Common myeloid progenitor, CD34-positive (primary cell): ENCODE data around the gene DDTL.

Source experiments
- CTCF ChIA-PET: fragments of 350-600 bp; sonication (Branson Sonifier 250); formaldehyde crosslinking; loops from one replicate; lab custom pipeline; 2021; ENCODE audit warnings: antibody characterized with exemption; lab: Charles Lee
- POLR2A ChIA-PET: fragments of 350-600 bp; sonication (Branson Sonifier 250); formaldehyde crosslinking; loops from one replicate; lab custom pipeline; 2021; ENCODE audit warnings: antibody characterized with exemption; lab: Charles Lee
- DNase-seq, 3 donors: peaks; one replicate each; pipeline versions ENCODE4 v3.0.0 to v3.0.0-alpha.2; 2013
- H3K27ac ChIP-seq, 2 experiments: 1 replicate in 1 of 2; 2 replicates in 1 of 2; pipeline ENCODE4 v1.7.0; 2013; ENCODE audit warnings: inconsistent platforms in 2 of 2, low read length in 2 of 2, mild to moderate bottlenecking in 2 of 2, low read depth in 1 of 2, moderate library complexity in 1 of 2; ENCODE audit not compliant: severe bottlenecking in 2 of 2, insufficient read depth in 1 of 2, poor library complexity in 1 of 2
- H3K27me3 ChIP-seq, 5 experiments: replicated peaks in 2 of 5; 1 replicate in 3 of 5; 2 replicates in 2 of 5; pipeline versions ENCODE4 v1.6.1 to v1.7.0; 2013; ENCODE audit warnings: low read length in 4 of 5, mild to moderate bottlenecking in 2 of 5, moderate library complexity in 2 of 5, inconsistent platforms in 1 of 5; ENCODE audit not compliant: insufficient read depth in 5 of 5, control insufficient read depth in 4 of 5
- H3K36me3 ChIP-seq, 4 experiments: 1 replicate in 2 of 4; 2 replicates in 2 of 4; pipeline versions ENCODE4 v1.6.1 to v1.7.0; 2013; ENCODE audit warnings: low read length in 3 of 4, control low read depth in 1 of 4, mild to moderate bottlenecking in 1 of 4; ENCODE audit not compliant: control insufficient read depth in 4 of 4, insufficient read depth in 4 of 4
- H3K4me1 ChIP-seq, 4 experiments: 1 replicate in 3 of 4; 2 replicates in 1 of 4; pipeline versions ENCODE4 v1.6.1 to v1.7.1; 2013; ENCODE audit warnings: low read length in 3 of 4, mild to moderate bottlenecking in 3 of 4, control low read depth in 1 of 4, inconsistent platforms in 1 of 4, moderate library complexity in 1 of 4; ENCODE audit not compliant: control insufficient read depth in 4 of 4, insufficient read depth in 4 of 4; ENCODE audit errors: control extremely low read depth in 1 of 4
- H3K4me3 ChIP-seq, 7 experiments: 1 replicate in 4 of 7; 2 replicates in 3 of 7; pipeline versions ENCODE4 v1.5.1 to v1.7.0; 2013; ENCODE audit warnings: mild to moderate bottlenecking in 7 of 7, low read length in 6 of 7, moderate library complexity in 6 of 7, inconsistent platforms in 2 of 7, low read depth in 2 of 7, control low read depth in 1 of 7; ENCODE audit not compliant: insufficient read depth in 4 of 7, control insufficient read depth in 1 of 7; ENCODE audit errors: extremely low read depth in 1 of 7
- H3K9me3 ChIP-seq, 5 experiments: 1 replicate in 4 of 5; 2 replicates in 1 of 5; pipeline versions ENCODE4 v1.6.1 to v1.7.1; 2013; ENCODE audit warnings: low read length in 4 of 5, mild to moderate bottlenecking in 2 of 5, inconsistent platforms in 1 of 5, low read depth in 1 of 5, moderate library complexity in 1 of 5; ENCODE audit not compliant: control insufficient read depth in 4 of 5, insufficient read depth in 2 of 5; ENCODE audit errors: control extremely low read depth in 1 of 5
- WGBS: methylation state at CpG from one replicate; pipeline ENCODE4 v1.1.5; 2013; ENCODE audit not compliant: insufficient coverage; 5-methylcytosine and 5-hydroxymethylcytosine counted together

The DDTL gene

DNA sequence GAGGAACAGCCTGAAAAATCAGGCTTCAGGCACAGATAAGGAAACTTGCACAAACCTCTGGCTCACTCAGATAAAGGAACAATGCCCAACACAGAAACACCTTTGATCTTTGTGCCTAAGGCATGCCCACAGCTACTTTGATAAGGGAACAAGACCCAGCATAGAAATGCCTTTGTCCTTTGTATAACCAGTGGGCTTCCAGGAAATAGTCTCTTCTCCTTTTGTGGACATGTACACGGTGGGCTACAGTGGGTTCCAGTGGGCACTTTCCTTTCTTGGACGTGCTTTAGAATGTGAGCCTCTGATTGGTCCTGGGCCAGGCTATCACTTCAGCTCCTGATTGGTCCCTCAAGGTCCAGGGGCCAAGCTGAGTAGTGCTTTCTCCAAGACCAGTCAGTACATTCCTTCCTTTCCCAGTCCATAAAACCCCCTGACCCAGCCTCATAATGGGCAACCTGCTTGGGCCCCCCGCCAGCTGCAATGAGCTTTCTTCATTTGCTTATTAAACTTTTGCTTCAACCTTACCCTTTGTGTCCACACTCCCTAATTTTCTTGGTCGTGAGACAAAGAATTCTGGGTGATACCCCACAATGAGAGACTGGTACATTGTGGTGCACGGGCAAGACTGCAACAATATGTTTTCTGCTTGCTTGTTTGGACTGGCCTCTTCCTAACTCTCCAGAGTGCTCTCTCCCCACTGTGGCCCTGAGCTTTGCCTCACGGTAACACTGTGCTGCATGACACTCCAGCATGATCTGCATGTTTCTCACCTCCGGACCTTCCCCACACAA is 42.7 kb downstream of the DDTL start:
- no peaks in the 10 kb centered on the region for H3K27me3 ChIP-seq
- H3K9me3 ChIP-seq: no peaks in the 10 kb centered on the region
- H3K36me3 ChIP-seq: no peaks in the 10 kb centered on the region
- H3K4me1 ChIP-seq: peaks cover 3 to 15% (median 14%) of the 10 kb centered on the region in 4 experiments
- no peak overlapping the region for H3K27ac ChIP-seq
- WGBS: 94% methylated on average over 6 of the region's 7 CpGs
- POLR2A ChIA-PET: no interaction called here
- CTCF ChIA-PET: no interaction called here
- peak in 1 of 3 donors; percentile 56 for DNase-seq
- H3K4me3 ChIP-seq: no peak overlapping the region

DNA sequence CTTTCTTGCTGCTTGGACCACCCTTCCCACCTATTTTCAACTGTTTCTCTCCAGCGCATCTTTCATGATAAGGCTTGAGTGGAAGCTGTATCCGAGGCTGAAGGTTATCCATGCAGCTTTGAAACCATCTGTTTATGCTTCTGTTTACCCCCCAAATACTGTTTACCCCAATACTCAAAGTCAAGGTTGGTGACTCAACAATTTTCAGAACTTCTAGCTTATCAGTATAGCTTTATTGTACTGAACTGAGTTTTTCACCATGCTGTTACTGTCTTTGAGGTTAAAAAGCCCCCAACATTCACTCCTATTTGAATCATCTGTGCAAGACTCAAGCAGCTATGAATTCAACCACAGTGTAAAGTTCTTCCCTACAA is 43.3 kb downstream of the DDTL start:
- no peaks in the 10 kb centered on the region for H3K9me3 ChIP-seq
- H3K4me1 ChIP-seq: peaks cover 3 to 15% (median 14%) of the 10 kb centered on the region in 4 experiments
- H3K36me3 ChIP-seq: no peaks in the 10 kb centered on the region
- H3K27me3 ChIP-seq: no peaks in the 10 kb centered on the region
- DNase-seq: no peak
- 100% methylated on average over 2 of the region's 2 CpGs for WGBS
- POLR2A ChIA-PET: no interaction called here
- no peak overlapping the region for H3K27ac ChIP-seq
- no peak overlapping the region for H3K4me3 ChIP-seq
- CTCF ChIA-PET: no interaction called here

DNA sequence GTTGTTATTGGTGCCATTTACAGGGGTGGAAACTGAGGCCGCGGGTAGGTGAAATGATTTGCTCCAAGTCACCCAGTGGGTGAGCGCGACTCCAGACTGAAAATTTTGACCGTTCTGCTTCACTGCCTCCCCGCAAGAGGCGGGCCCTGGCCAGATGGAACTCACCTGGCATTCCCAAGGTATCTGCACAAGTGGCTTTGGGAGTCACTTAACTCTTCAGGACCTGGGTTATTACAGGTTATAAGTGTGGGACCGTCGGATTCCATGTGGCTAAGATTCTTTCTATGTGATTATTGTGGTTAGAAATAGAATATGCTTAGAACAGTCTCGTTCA is 45.0 kb downstream of the DDTL start:
- ChIA-PET POLR2A (no interaction called here), CTCF (interaction anchor here (1.3 to 1.8 kb wide), 2 partner anchors 16 to 19 kb away, joined by 3 read pairs; no protein-coding TSS in a partner anchor)
- H3K9me3 ChIP-seq: no peaks in the 10 kb centered on the region
- no peaks in the 10 kb centered on the region for H3K27me3 ChIP-seq
- H3K36me3 ChIP-seq: no peaks in the 10 kb centered on the region
- peak overlapping the region; percentile 80 to 97 (median 92) for H3K4me3 ChIP-seq
- peak overlapping the region; percentile 52 to 90 for H3K27ac ChIP-seq
- H3K4me1 ChIP-seq: peaks cover 3 to 15% (median 14%) of the 10 kb centered on the region in 4 experiments
- no peak for DNase-seq
- 2% methylated on average over 8 of the region's 10 CpGs for WGBS

DNA sequence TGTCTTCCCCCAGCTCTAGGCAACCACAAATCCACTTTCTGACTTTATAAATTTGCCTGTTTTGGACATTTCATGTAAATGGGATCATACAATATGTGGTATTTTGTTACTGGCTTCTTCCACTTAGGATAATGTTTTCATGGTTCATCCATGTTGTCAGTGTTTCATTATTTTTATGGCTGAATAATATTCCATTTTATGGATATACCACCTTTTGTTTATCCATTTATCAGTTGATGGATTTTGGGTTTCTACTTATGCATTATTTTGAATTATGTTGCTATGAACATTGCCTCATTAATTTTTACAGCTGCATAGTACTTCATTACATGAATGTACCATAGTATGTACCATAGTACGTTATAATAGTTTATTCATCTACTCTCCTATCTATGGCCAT is 49.5 kb downstream of the DDTL start:
- no peak for DNase-seq
- POLR2A ChIA-PET: no interaction called here
- Histone ChIP-seq H3K4me1 (peaks cover 3 to 15% (median 11%) of the 10 kb centered on the region in 4 experiments), H3K27me3 (no peaks in the 10 kb centered on the region), H3K4me3 (no peak overlapping the region), H3K9me3 (no peaks in the 10 kb centered on the region), H3K36me3 (peaks cover 0 to 8% (median 0%) of the 10 kb centered on the region in 4 experiments), H3K27ac (no peak overlapping the region)
- CTCF ChIA-PET: interaction anchor here (1.0 kb wide), 1 partner anchor 133 kb away, joined by 3 read pairs; no protein-coding TSS in a partner anchor
- no CpG with 5 or more reads among the region's 1 CpG for WGBS

DNA sequence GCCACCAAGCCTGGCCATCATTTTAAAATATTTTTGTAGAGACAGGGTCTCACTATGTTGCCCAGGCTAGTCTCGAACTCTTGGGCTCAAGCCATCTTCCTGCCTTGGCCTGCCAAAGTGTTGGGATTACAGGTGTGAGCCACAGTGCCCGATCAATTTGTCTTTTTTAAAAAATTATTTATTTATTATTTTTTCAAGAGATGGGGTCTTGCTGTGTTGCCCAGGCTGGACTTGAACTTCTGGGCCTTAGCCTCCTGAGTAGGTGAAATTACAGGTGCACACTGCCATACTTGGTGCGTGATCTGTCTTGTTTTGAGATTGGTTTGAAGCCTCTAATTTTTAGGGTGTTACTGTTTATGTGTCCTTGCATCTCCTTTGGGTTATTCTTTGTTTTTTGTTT is 54.6 kb downstream of the DDTL start:
- no peaks in the 10 kb centered on the region for H3K4me1 ChIP-seq
- CTCF ChIA-PET: no interaction called here
- POLR2A ChIA-PET: no interaction called here
- 100% methylated on average over 1 of the region's 3 CpGs for WGBS
- no peaks in the 10 kb centered on the region for H3K27me3 ChIP-seq
- peaks cover 0 to 10% (median 0%) of the 10 kb centered on the region in 5 experiments for H3K9me3 ChIP-seq
- DNase-seq: no peak
- H3K4me3 ChIP-seq: no peak overlapping the region
- H3K36me3 ChIP-seq: peaks cover 0 to 8% (median 4%) of the 10 kb centered on the region in 4 experiments
- H3K27ac ChIP-seq: no peak overlapping the region
